HepG2 (cell line): Measurements from ENCODE around the gene ARL2. TPM values are rescaled to one million over a fixed set of nuclear protein-coding genes. Genes with fewer than 3 reads are reported as not detected.

Source experiments
- DMAP1 ChIP-seq: IDR thresholded peaks from 2 replicates; pipeline ENCODE4 v1.6.1; 2016
- MAF1 ChIP-seq: sonication (generic); formaldehyde crosslinking; IDR thresholded peaks from 2 replicates; pipeline ENCODE4 v1.5.0; 2020; ENCODE audit warnings: missing genetic modification reagents, borderline replicate concordance
- MLLT10 ChIP-seq: sonication (generic); formaldehyde crosslinking; IDR thresholded peaks from 2 replicates; pipeline ENCODE4 v1.4.0; 2020; ENCODE audit warnings: missing genetic modification reagents
- POLR2AphosphoS2 ChIP-seq: IDR thresholded peaks from 2 replicates; pipeline ENCODE4 v1.6.1; 2011; ENCODE audit warnings: low read depth, low read length, improper control_type of control experiment
- SOX13 ChIP-seq, 3 experiments: fragments of 450-650 bp in 1 of 3; sonication (generic) in 1 of 3; formaldehyde crosslinking in 1 of 3; IDR thresholded peaks in 2 of 3; conservative IDR thresholded peaks in 1 of 3; 2 replicates each; pipeline versions ENCODE4 v1.5.0 to v1.6.1; 2016 to 2020; ENCODE audit warnings: antibody characterized with exemption in 1 of 3, mild to moderate bottlenecking in 1 of 3, missing compliant biosample characterization in 1 of 3, missing genetic modification reagents in 1 of 3, moderate library complexity in 1 of 3
- SRF ChIP-seq: IDR thresholded peaks from 2 replicates; pipeline ENCODE4 v1.6.1; 2011; ENCODE audit warnings: mild to moderate bottlenecking, low read depth, low read length, moderate library complexity
- ZFP82 ChIP-seq: sonication (generic); formaldehyde crosslinking; IDR thresholded peaks from 2 replicates; pipeline ENCODE4 v1.5.1; 2020; ENCODE audit warnings: mild to moderate bottlenecking, missing genetic modification reagents, borderline replicate concordance
- polyA plus RNA-seq, 8 experiments: library from polyadenylated mRNA; depleted of rRNA in 3 of 8; stranded (reverse) in 7 of 8; unstranded in 1 of 8; fragments of >200 nt; fragmentation: Illumina TruSeq in 4 of 8; extraction: Trizol in 4 of 8; gene quantifications; 2 replicates each; pipeline versions ENCODE4 v1.2.1 to v1.2.3, GENCODE V29; 2011 to 2016; ENCODE audit warnings: low read depth in 4 of 8, missing spikeins in 1 of 8, mixed read lengths in 1 of 8; ENCODE audit not compliant: insufficient read depth in 1 of 8
- total RNA-seq, 5 experiments: library from RNA; depleted of rRNA; stranded (reverse); fragments of >200 nt; fragmentation: Illumina TruSeq; extraction: Trizol; gene quantifications; 2 replicates each; pipeline ENCODE4 v1.2.3, GENCODE V29; 2016; ENCODE audit warnings: low read depth in 1 of 5
- TF ChIP-seq, protein P1 (sequence below): IDR thresholded peaks from 2 replicates; pipeline ENCODE4 v1.6.1; 2012; ENCODE audit warnings: low read depth, low read length, improper control_type of control experiment
- TF ChIP-seq, protein P2 (sequence below): sonication (generic); formaldehyde crosslinking; IDR thresholded peaks from 2 replicates; pipeline ENCODE4 v1.4.0; 2020; ENCODE audit warnings: missing genetic modification reagents
- TF ChIP-seq, protein P3 (sequence below): sonication (generic); formaldehyde crosslinking; IDR thresholded peaks from 2 replicates; pipeline ENCODE4 v1.4.0; 2020; ENCODE audit warnings: missing genetic modification reagents, borderline replicate concordance
- TF ChIP-seq, protein P4 (sequence below): sonication (generic); formaldehyde crosslinking; IDR thresholded peaks from 2 replicates; pipeline ENCODE4 v1.5.0; 2020; ENCODE audit warnings: mild to moderate bottlenecking, missing genetic modification reagents
- TF ChIP-seq, protein P5 (sequence below): sonication (generic); formaldehyde crosslinking; IDR thresholded peaks from 2 replicates; pipeline ENCODE4 v1.5.1; 2020; ENCODE audit warnings: mild to moderate bottlenecking, moderate library complexity, missing genetic modification reagents

The ARL2 gene
- total and polyA plus RNA-seq, 2 of the 13 experiments (the other 11 are each of a cell fraction or from before 2014, with no cell fraction given): 82.9 to 84.4 TPM

DNA sequence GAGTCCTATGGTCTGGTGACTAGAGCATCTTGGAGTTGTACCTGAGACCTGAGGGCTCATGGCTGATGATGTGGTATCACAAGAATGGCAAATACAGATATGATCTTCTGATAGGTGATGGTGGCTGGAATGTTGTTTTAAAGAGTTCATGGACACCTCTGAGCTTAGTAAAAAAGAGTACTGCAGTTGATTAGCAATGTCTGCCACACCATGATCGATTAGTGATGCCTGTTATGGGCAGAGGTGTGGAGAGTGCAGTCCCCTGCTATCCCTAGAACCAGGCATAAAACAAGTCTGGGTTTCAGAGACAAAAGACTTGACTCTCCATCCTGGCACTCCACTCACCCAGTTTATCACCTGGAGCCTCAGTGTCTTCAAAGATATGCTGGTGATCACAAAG is 15.8 kb upstream of the ARL2 start (continued):
- TF ChIP-seq, protein P1, sequence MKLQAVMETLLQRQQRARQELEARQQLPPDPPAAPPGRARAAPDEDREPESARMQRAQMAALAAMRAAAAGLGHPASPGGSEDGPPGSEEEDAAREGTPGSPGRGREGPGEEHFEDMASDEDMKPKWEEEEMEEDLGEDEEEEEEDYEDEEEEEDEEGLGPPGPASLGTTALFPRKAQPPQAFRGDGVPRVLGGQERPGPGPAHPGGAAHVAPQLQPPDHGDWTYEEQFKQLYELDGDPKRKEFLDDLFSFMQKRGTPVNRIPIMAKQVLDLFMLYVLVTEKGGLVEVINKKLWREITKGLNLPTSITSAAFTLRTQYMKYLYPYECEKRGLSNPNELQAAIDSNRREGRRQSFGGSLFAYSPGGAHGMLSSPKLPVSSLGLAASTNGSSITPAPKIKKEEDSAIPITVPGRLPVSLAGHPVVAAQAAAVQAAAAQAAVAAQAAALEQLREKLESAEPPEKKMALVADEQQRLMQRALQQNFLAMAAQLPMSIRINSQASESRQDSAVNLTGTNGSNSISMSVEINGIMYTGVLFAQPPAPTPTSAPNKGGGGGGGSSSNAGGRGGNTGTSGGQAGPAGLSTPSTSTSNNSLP: 0 out of 2 replicates have a peak, but pooled peaks have one; percentile 25
- no peak for TF ChIP-seq MAF1 (CRISPR knock-in tag)
- no peak for TF ChIP-seq MLLT10 (CRISPR knock-in tag)
- peak; percentile 92; the same call in 1 of the 2 replicates for TF ChIP-seq POLR2AphosphoS2
- TF ChIP-seq, protein P2, sequence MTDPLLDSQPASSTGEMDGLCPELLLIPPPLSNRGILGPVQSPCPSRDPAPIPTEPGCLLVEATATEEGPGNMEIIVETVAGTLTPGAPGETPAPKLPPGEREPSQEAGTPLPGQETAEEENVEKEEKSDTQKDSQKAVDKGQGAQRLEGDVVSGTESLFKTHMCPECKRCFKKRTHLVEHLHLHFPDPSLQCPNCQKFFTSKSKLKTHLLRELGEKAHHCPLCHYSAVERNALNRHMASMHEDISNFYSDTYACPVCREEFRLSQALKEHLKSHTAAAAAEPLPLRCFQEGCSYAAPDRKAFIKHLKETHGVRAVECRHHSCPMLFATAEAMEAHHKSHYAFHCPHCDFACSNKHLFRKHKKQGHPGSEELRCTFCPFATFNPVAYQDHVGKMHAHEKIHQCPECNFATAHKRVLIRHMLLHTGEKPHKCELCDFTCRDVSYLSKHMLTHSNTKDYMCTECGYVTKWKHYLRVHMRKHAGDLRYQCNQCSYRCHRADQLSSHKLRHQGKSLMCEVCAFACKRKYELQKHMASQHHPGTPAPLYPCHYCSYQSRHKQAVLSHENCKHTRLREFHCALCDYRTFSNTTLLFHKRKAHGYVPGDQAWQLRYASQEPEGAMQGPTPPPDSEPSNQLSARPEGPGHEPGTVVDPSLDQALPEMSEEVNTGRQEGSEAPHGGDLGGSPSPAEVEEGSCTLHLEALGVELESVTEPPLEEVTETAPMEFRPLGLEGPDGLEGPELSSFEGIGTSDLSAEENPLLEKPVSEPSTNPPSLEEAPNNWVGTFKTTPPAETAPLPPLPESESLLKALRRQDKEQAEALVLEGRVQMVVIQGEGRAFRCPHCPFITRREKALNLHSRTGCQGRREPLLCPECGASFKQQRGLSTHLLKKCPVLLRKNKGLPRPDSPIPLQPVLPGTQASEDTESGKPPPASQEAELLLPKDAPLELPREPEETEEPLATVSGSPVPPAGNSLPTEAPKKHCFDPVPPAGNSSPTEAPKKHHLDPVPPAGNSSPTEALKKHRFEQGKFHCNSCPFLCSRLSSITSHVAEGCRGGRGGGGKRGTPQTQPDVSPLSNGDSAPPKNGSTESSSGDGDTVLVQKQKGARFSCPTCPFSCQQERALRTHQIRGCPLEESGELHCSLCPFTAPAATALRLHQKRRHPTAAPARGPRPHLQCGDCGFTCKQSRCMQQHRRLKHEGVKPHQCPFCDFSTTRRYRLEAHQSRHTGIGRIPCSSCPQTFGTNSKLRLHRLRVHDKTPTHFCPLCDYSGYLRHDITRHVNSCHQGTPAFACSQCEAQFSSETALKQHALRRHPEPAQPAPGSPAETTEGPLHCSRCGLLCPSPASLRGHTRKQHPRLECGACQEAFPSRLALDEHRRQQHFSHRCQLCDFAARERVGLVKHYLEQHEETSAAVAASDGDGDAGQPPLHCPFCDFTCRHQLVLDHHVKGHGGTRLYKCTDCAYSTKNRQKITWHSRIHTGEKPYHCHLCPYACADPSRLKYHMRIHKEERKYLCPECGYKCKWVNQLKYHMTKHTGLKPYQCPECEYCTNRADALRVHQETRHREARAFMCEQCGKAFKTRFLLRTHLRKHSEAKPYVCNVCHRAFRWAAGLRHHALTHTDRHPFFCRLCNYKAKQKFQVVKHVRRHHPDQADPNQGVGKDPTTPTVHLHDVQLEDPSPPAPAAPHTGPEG (CRISPR knock-in tag): no peak
- TF ChIP-seq SOX13 (IDR thresholded peaks at IDR 0.05): no peak
- 0 out of 4 replicates have a peak, but pooled peaks of 1 of the 2 experiments have one; percentile 34 for TF ChIP-seq SOX13 (CRISPR knock-in tag; conservative IDR thresholded peaks at IDR 0.05 in 1 of 2, IDR thresholded peaks at IDR 0.05 in 1 of 2)
- peak; percentile 97 for TF ChIP-seq SRF
- TF ChIP-seq DMAP1 (CRISPR knock-in tag): peak; percentile 25; the same call in 1 of the 2 replicates
- no peak for TF ChIP-seq ZFP82 (CRISPR knock-in tag)
- TF ChIP-seq, protein P3, sequence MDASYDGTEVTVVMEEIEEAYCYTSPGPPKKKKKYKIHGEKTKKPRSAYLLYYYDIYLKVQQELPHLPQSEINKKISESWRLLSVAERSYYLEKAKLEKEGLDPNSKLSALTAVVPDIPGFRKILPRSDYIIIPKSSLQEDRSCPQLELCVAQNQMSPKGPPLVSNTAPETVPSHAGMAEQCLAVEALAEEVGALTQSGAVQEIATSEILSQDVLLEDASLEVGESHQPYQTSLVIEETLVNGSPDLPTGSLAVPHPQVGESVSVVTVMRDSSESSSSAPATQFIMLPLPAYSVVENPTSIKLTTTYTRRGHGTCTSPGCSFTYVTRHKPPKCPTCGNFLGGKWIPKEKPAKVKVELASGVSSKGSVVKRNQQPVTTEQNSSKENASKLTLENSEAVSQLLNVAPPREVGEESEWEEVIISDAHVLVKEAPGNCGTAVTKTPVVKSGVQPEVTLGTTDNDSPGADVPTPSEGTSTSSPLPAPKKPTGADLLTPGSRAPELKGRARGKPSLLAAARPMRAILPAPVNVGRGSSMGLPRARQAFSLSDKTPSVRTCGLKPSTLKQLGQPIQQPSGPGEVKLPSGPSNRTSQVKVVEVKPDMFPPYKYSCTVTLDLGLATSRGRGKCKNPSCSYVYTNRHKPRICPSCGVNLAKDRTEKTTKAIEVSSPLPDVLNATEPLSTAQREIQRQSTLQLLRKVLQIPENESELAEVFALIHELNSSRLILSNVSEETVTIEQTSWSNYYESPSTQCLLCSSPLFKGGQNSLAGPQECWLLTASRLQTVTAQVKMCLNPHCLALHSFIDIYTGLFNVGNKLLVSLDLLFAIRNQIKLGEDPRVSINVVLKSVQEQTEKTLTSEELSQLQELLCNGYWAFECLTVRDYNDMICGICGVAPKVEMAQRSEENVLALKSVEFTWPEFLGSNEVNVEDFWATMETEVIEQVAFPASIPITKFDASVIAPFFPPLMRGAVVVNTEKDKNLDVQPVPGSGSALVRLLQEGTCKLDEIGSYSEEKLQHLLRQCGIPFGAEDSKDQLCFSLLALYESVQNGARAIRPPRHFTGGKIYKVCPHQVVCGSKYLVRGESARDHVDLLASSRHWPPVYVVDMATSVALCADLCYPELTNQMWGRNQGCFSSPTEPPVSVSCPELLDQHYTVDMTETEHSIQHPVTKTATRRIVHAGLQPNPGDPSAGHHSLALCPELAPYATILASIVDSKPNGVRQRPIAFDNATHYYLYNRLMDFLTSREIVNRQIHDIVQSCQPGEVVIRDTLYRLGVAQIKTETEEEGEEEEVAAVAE (CRISPR knock-in tag): no peak
- TF ChIP-seq, protein P4, sequence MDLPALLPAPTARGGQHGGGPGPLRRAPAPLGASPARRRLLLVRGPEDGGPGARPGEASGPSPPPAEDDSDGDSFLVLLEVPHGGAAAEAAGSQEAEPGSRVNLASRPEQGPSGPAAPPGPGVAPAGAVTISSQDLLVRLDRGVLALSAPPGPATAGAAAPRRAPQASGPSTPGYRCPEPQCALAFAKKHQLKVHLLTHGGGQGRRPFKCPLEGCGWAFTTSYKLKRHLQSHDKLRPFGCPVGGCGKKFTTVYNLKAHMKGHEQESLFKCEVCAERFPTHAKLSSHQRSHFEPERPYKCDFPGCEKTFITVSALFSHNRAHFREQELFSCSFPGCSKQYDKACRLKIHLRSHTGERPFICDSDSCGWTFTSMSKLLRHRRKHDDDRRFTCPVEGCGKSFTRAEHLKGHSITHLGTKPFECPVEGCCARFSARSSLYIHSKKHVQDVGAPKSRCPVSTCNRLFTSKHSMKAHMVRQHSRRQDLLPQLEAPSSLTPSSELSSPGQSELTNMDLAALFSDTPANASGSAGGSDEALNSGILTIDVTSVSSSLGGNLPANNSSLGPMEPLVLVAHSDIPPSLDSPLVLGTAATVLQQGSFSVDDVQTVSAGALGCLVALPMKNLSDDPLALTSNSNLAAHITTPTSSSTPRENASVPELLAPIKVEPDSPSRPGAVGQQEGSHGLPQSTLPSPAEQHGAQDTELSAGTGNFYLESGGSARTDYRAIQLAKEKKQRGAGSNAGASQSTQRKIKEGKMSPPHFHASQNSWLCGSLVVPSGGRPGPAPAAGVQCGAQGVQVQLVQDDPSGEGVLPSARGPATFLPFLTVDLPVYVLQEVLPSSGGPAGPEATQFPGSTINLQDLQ (CRISPR knock-in tag): no peak
- TF ChIP-seq, protein P5, sequence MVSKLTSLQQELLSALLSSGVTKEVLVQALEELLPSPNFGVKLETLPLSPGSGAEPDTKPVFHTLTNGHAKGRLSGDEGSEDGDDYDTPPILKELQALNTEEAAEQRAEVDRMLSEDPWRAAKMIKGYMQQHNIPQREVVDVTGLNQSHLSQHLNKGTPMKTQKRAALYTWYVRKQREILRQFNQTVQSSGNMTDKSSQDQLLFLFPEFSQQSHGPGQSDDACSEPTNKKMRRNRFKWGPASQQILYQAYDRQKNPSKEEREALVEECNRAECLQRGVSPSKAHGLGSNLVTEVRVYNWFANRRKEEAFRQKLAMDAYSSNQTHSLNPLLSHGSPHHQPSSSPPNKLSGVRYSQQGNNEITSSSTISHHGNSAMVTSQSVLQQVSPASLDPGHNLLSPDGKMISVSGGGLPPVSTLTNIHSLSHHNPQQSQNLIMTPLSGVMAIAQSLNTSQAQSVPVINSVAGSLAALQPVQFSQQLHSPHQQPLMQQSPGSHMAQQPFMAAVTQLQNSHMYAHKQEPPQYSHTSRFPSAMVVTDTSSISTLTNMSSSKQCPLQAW (CRISPR knock-in tag): no peak
